GM18858 (cell line): ENCODE data around the gene PTPRQ.

ENCODE experiments used
- ATAC-seq: cut with Tn5 transposase; IDR thresholded peaks from one replicate; pipeline ENCODE4 v1.9.1; 2021; ENCODE audit not compliant: unreplicated experiment

The PTPRQ gene

GRCh38 chr12:80716696-80717469, 272.8 kb downstream of the PTPRQ start, which contains the start of gene MYF5:
MYF5 (plus strand) TSS chr12:80716912; CDS start chr12:80717064, 152 bp downstream.
- no peak for ATAC-seq

GRCh38 chr12:80717856-80718255, 273.8 kb downstream of the PTPRQ start:
- ATAC-seq, result no peak

GRCh38 chr12:80720516-80720915, 276.5 kb downstream of the PTPRQ start:
- no peak for ATAC-seq

GRCh38 chr12:80721326-80721725, 277.3 kb downstream of the PTPRQ start:
- ATAC-seq, result no peak
